Calu3 (cell line): Measurements from ENCODE around the gene FBXO34. TPM values are rescaled to one million over a fixed set of nuclear protein-coding genes. Genes with fewer than 3 reads are reported as not detected.

Experiments
- BruUV-seq: library from RNA; stranded (reverse); fragments of 400-500 nt; replicated peaks from 2 replicates; lab custom pipeline; 2021; lab: Mats Ljungman, UMichigan
- CTCF ChIA-PET: fragments of 300-600 bp; sonication (Branson Sonifier 250); formaldehyde crosslinking; loops from one replicate; lab custom pipeline; 2022; ENCODE audit warnings: antibody characterized with exemption; lab: Charles Lee
- DNase-seq: peaks from one replicate; pipeline ENCODE4 v3.0.0; 2022
- H3K27ac Mint-ChIP-seq: one replicate; pipeline ENCODE4 v1.8.0; 2022; ENCODE audit warnings: mixed read lengths; ENCODE audit not compliant: unreplicated experiment
- H3K27me3 Mint-ChIP-seq: one replicate; pipeline ENCODE4 v1.8.0; 2022; ENCODE audit warnings: mixed read lengths; ENCODE audit not compliant: unreplicated experiment
- H3K36me3 Mint-ChIP-seq: one replicate; pipeline ENCODE4 v1.8.0; 2022; ENCODE audit warnings: mild to moderate bottlenecking, moderate library complexity, mixed read lengths; ENCODE audit not compliant: insufficient read depth, unreplicated experiment
- H3K4me1 Mint-ChIP-seq: one replicate; pipeline ENCODE4 v1.8.0; 2022; ENCODE audit warnings: mild to moderate bottlenecking, low read depth, mixed read lengths; ENCODE audit not compliant: unreplicated experiment
- H3K4me3 Mint-ChIP-seq: one replicate; pipeline ENCODE4 v1.8.0; 2022; ENCODE audit warnings: mild to moderate bottlenecking, low read depth, moderate library complexity, mixed read lengths; ENCODE audit not compliant: unreplicated experiment
- H3K9me3 Mint-ChIP-seq: one replicate; pipeline ENCODE4 v1.8.0; 2022; ENCODE audit warnings: low read depth, mixed read lengths; ENCODE audit not compliant: unreplicated experiment
- CTCF ChIP-seq: fragments of 200-600 bp; IDR thresholded peaks from one replicate; pipeline ENCODE4 v1.8.0; 2022; ENCODE audit warnings: antibody characterized with exemption; ENCODE audit not compliant: unreplicated experiment
- intact Hi-C: fragments of 100-400 bp; cut with micrococcal nuclease; formaldehyde crosslinking; loops from one replicate; pipeline ENCODE4 v1.10.0; 2022; ENCODE audit not compliant: unreplicated experiment
- total RNA-seq: library from RNA; stranded (reverse); gene quantifications from 2 replicates; pipeline ENCODE4 v1.2.3, GENCODE V29; 2022

FBXO34 gene
- total RNA-seq, 1 experiment from 2014 or later, result 30.0 TPM

- no peak for DNase-seq
- intact Hi-C loops, result loop anchor here (1.0 to 5.0 kb wide), 3 partner anchors 52 to 141 kb away; partner anchors contain the start of gene FBXO34
- Mint-ChIP-seq H3K27ac (no peak overlapping the region), H3K27me3 (no peaks in the 10 kb centered on the region), H3K9me3 (no peaks in the 10 kb centered on the region), H3K4me3 (no peak overlapping the region), H3K36me3 (peaks cover 20% of the 10 kb centered on the region), H3K4me1 (peaks cover 12% of the 10 kb centered on the region)
- no peak for TF ChIP-seq CTCF
- CTCF ChIA-PET, result interaction anchor here (0.5 to 2.2 kb wide), 17 partner anchors 14 to 224 kb away, joined by 3 to 13 read pairs (median 5); partner anchors contain the start of gene DLGAP5
- no TSS peak for BruUV-seq
These were observed 82.7 kb downstream of the FBXO34 start for GRCh38 chr14:55353686-55354467.

- Mint-ChIP-seq H3K9me3 (no peaks in the 10 kb centered on the region), H3K27me3 (no peaks in the 10 kb centered on the region), H3K4me1 (peaks cover 12% of the 10 kb centered on the region), H3K4me3 (no peak overlapping the region), H3K36me3 (peaks cover 20% of the 10 kb centered on the region), H3K27ac (no peak overlapping the region)
- peak; percentile 65 for DNase-seq
- CTCF ChIA-PET, result interaction anchor here (0.6 to 2.2 kb wide), 16 partner anchors 13 to 223 kb away, joined by 3 to 13 read pairs (median 4); partner anchors contain the start of gene DLGAP5
- peak; percentile 58 for TF ChIP-seq CTCF
- intact Hi-C loops, result loop anchor here (1.0 to 5.0 kb wide), 3 partner anchors 52 to 142 kb away; partner anchors contain the start of gene FBXO34
- BruUV-seq, result no TSS peak
These were observed 83.3 kb downstream of the FBXO34 start for GRCh38 chr14:55354500-55354899.

GRCh38 chr14:55355922-55356321, 84.7 kb downstream of the FBXO34 start:
- Mint-ChIP-seq H3K36me3 (peaks cover 11% of the 10 kb centered on the region), H3K4me1 (peaks cover 12% of the 10 kb centered on the region), H3K27ac (no peak overlapping the region), H3K9me3 (no peaks in the 10 kb centered on the region), H3K27me3 (no peaks in the 10 kb centered on the region), H3K4me3 (no peak overlapping the region)
- CTCF ChIA-PET, result no interaction called here
- intact Hi-C loops, result loop anchor here (2.0 kb wide), 1 partner anchor 143 kb away; no protein-coding TSS in a partner anchor
- no peak for DNase-seq
- TF ChIP-seq CTCF, result no peak
- BruUV-seq, result no TSS peak

GRCh38 chr14:55356913-55357312, 85.7 kb downstream of the FBXO34 start:
- no peak for TF ChIP-seq CTCF
- intact Hi-C loops, result no loop called here
- Mint-ChIP-seq H3K4me3 (no peak overlapping the region), H3K27ac (no peak overlapping the region), H3K27me3 (no peaks in the 10 kb centered on the region), H3K9me3 (no peaks in the 10 kb centered on the region), H3K36me3 (peaks cover 11% of the 10 kb centered on the region), H3K4me1 (peaks cover 12% of the 10 kb centered on the region)
- no TSS peak for BruUV-seq
- CTCF ChIA-PET, result interaction anchor here (1.6 kb wide), 1 partner anchor 86 kb away, joined by 6 read pairs; the partner anchor contains the start of gene FBXO34
- no peak for DNase-seq
